Osteocyte (in vitro differentiated cells): ENCODE data around the gene BARX2. TPM values are rescaled to one million over a fixed set of nuclear protein-coding genes. Genes with fewer than 3 reads are reported as not detected.

Experiments
- DNase-seq: peaks from one replicate; pipeline ENCODE4 v3.0.0; 2021; ENCODE audit warnings: mixed read lengths; ENCODE audit not compliant: unreplicated experiment; ENCODE audit errors: extremely low spot score
- H3K27ac Mint-ChIP-seq: one replicate; pipeline ENCODE4 v1.8.0; 2021; ENCODE audit warnings: mild to moderate bottlenecking, mixed read lengths; ENCODE audit not compliant: unreplicated experiment
- H3K27me3 Mint-ChIP-seq: one replicate; pipeline ENCODE4 v1.8.0; 2021; ENCODE audit warnings: mixed read lengths; ENCODE audit not compliant: unreplicated experiment
- H3K36me3 Mint-ChIP-seq: one replicate; pipeline ENCODE4 v1.8.0; 2021; ENCODE audit warnings: mixed read lengths; ENCODE audit not compliant: unreplicated experiment
- H3K4me1 Mint-ChIP-seq: one replicate; pipeline ENCODE4 v1.8.0; 2021; ENCODE audit warnings: mixed read lengths; ENCODE audit not compliant: unreplicated experiment
- H3K4me3 Mint-ChIP-seq: one replicate; pipeline ENCODE4 v1.8.0; 2021; ENCODE audit warnings: mild to moderate bottlenecking, moderate library complexity, mixed read lengths; ENCODE audit not compliant: unreplicated experiment
- H3K9me3 Mint-ChIP-seq: one replicate; pipeline ENCODE4 v1.8.0; 2021; ENCODE audit warnings: mixed read lengths; ENCODE audit not compliant: unreplicated experiment
- CTCF ChIP-seq: fragments of 200-600 bp; sonication (generic); IDR thresholded peaks from 2 replicates; pipeline ENCODE4 v1.5.0; 2021; ENCODE audit warnings: antibody characterized with exemption, mild to moderate bottlenecking, moderate library complexity
- total RNA-seq: library from RNA; stranded (reverse); gene quantifications from 2 replicates; pipeline ENCODE4 v1.2.1, GENCODE V29; 2021

Gene BARX2
- total RNA-seq, 1 donor from 2014 or later, result not detected

GRCh38 chr11:129442171-129442570, 66.5 kb downstream of the BARX2 start:
- H3K4me3 Mint-ChIP-seq, result no peak overlapping the region
- H3K36me3 Mint-ChIP-seq, result no peaks in the 10 kb centered on the region
- peaks cover 6% of the 10 kb centered on the region for H3K9me3 Mint-ChIP-seq
- TF ChIP-seq CTCF, result no peak
- H3K27ac Mint-ChIP-seq, result no peak overlapping the region
- no peaks in the 10 kb centered on the region for H3K27me3 Mint-ChIP-seq
- DNase-seq, result peak; percentile 62
- no peaks in the 10 kb centered on the region for H3K4me1 Mint-ChIP-seq

DNA sequence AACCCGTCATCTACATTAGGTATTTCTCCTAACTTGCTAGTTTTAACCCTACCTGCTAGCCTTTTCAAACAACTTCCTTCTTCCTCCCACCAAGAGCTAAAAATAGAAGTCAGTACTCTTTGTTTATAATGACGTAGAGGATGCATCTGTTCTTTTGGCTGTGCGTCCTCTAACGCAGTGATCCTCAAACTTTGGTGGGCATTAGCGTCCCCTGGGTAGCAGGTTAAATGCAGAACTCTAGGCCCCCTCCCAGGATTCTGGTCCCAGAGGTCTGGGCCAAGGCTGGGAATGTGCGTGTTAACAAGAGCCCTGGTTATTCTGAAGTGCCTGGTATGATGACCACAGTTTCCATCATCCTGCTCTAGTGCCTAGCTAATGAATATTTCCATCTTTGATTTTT, 67.6 kb downstream of the BARX2 start:
- Mint-ChIP-seq H3K27me3 (no peaks in the 10 kb centered on the region), H3K9me3 (peaks cover 6% of the 10 kb centered on the region), H3K36me3 (no peaks in the 10 kb centered on the region), H3K27ac (no peak overlapping the region), H3K4me3 (no peak overlapping the region), H3K4me1 (no peaks in the 10 kb centered on the region)
- no peak for TF ChIP-seq CTCF
- DNase-seq, result peak; percentile 51

DNA sequence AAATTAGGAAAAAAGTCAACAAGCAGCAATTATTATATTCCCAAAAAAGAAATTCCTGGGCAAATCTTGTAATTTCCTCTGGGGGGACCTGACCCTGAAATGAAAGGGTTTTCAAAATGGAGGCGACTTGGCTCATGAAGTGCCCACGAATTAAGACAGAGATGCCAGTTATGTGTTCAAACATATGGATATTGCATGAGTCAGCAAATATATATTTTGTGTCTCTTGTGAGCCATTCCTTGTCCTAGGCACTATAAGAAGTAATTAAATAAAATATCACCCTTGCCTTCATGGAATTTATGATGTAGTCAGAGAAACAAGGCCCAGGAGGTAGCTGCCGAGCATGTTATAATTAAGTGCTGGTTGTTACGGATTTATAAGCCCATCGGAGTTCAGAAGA, 68.6 kb downstream of the BARX2 start:
- no peak overlapping the region for H3K4me3 Mint-ChIP-seq
- DNase-seq, result no peak
- TF ChIP-seq CTCF, result no peak
- H3K9me3 Mint-ChIP-seq, result peaks cover 6% of the 10 kb centered on the region
- H3K4me1 Mint-ChIP-seq, result no peaks in the 10 kb centered on the region
- H3K27me3 Mint-ChIP-seq, result no peaks in the 10 kb centered on the region
- H3K36me3 Mint-ChIP-seq, result no peaks in the 10 kb centered on the region
- H3K27ac Mint-ChIP-seq, result no peak overlapping the region

DNA sequence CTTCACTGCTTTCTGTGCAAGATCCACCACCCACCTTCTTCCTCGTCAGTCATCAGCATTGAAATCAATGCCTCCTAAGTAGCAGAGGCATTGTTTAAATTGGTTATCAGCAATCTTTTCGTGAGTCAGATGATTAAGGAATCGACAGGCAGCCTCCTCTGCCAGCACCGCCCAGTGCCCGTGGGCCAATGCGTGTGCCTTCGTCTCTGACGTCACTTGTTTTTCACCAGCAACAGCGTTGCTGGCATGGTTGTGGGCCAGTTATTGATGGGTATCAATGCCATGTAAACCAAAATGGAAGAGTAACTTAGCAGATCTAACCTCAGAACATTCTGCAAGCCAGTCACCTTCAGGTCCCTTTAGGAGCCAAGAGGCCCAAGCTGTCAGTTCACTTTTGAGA, 69.6 kb downstream of the BARX2 start:
- Mint-ChIP-seq H3K27ac (no peak overlapping the region), H3K27me3 (no peaks in the 10 kb centered on the region), H3K36me3 (no peaks in the 10 kb centered on the region), H3K4me3 (no peak overlapping the region), H3K4me1 (no peaks in the 10 kb centered on the region), H3K9me3 (peaks cover 6% of the 10 kb centered on the region)
- no peak for DNase-seq
- TF ChIP-seq CTCF, result no peak

- Mint-ChIP-seq H3K27ac (no peak overlapping the region), H3K4me3 (no peak overlapping the region), H3K27me3 (no peaks in the 10 kb centered on the region), H3K36me3 (no peaks in the 10 kb centered on the region), H3K9me3 (peaks cover 12% of the 10 kb centered on the region), H3K4me1 (no peaks in the 10 kb centered on the region)
- TF ChIP-seq CTCF, result no peak
- DNase-seq, result no peak
Measured at GRCh38 chr11:129446572-129446971, 70.9 kb downstream of the BARX2 start.
